Effector CD4-positive, alpha-beta T cell (primary cell): ENCODE results near the gene NHS.
"Not testable (repeated sequence)": the region's sequence is repeated elsewhere in the genome, so short reads cannot be mapped to it uniquely, and the experiment has no call there.

ENCODE experiments used
- DNase-seq: peaks from one replicate; pipeline ENCODE4 v3.0.0-alpha.2; 2020

The NHS gene

DNA sequence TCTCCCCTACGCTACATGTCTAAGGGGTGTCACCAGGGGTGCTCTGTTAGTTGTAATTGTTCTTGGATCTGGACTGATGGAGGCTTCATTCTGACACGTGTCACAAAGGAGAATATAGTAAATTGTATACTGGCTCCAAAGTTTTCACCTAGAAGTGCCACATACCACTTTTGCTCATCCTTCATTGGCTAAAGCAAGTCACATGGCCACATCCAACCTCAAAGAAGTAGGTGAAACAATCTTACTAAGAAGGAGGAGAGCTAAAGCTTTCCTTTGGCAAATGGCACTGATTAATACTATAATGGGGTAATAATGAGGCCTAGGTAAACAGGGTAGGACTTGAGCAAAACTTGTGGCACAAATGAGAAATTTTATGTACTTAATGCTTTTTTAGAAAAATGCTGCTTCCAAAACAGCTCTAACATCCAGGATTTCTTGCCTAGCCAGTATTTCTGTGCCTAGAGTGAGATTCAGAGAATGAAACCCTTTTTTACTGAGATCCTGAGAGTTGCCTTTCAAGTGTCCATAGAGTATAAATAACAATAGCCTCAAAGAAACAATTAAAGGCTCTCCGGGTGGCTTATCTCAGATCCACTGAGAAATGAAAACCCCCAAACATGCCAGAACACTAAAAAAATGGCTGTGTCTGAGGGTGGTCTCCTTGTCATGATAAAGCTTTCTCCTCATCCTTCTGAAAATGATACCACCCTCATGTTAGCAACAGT, 34.7 kb downstream of the NHS start:
- no peak for DNase-seq

DNA sequence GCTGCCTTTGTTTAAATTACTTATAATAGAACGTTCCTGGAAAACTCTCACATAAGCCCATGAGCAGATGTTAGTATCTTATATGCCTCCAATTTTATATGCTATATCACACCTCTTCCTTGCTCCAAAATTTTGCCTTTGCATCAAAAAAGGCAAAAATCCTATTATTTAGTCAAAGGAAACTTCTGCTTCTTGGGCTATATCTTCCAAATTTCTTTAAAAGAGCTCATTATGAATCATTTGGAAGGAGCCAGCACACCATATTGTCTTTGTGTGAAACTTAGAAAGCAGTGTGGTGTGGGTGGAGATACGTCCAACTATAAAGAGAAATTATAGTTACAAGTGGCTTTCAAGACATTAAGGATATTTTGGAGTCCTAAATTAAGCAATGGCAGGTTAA, 35.7 kb downstream of the NHS start:
- DNase-seq, result no peak

DNA sequence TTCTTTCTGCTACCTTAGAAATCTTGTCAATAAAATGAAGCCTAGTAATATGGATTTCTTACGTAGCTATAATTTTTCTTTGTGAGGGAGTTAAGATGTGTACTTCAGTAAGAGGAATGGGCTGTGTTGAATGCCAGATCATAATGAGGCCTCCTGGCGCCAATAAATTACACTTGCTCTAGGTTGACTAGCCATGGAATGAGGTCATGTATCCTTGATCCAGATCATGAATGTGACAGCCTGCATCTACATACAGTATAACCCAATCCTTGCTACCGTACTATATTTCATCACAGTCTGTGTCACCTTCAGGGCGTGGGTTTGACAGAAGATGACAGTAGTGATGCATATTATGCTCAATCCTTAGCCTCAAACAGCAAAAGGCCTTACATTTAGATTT, 36.2 kb downstream of the NHS start:
- no peak for DNase-seq

DNA sequence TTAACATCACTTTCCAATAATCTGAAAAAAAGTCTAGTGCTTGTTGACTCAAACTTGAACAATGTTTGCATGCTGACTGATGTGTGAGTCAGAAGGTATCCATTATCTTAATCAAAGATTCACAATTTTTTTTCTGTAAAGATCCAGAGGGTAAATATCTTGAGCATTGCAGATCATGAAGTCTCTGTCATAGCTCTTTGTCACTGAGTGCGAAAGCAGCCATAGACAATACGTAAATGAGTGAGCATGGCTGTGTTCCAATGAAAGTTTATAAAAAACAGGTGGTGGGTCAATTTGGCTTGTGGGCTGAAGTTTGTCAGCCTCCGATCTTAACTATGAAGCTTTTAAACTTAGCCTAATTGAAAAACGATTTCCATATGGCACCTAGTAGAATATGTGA, 37.7 kb downstream of the NHS start:
- DNase-seq, result no peak

DNA sequence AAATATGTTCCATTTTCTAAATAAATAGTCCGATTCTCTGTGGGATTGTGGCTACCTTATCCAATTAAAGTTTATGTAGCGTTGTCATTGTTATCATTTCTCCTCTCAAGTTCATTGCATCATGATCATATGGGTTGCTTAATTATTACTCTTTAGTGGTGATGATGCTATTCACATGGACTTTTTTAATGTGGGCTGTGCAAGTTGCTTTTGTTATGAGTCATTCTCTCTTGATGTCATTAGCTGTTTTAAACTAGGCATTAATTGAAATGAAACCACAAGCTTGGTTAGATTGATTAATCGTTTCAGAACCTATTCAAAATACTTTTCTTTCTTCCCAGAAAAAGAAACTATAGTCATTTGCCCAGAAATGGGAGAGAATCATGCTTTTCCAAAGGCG, 38.2 kb downstream of the NHS start:
- no peak for DNase-seq

DNA sequence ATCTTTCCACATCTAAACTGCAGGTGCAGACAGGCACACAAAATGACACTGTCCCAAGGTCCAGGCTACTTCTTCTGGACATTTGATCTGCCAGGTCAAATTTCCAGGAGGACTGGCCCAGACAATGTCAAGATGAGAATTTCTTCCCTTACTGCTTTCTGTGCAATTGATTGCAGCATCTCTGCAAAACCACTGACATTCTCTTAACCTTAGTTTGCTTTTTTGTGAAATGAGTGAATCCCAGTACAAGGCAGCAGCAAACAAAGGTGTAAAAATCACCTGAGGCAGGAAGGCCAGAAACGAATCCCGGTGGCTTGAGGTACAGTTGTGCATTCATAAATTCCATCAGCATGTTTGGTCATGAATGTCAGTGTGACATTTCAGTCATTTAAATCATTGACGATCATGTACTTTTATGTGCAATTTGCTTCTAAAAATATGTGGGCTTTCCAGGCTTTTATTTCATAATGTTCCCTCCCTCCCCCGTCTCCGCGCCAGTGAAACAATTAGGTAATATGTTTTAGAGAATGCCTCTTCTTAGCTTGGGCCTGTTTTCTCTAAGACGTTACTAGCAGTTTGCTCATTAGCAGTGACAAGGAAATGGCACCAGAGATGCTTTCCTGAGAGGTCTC, 39.1 kb downstream of the NHS start:
- DNase-seq, result no peak

DNA sequence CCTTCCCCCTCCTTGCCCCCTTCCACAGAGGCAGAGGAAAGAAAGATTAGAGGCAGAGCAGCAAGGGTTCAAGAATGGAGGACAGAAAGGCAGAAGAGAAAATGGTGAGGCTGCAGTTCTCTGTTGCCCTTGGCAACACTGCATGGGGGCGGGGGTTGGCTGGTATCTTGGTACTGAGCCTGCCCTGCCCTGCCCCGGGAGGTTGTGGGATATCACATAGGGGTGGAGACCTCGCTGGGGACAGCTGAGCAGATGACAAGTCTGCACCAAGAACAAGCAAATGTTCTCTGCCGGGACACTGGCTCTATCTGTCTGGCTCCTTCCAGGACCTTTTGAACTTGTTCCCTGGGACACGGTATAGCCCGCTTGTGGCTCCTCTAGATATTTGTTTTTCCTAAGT, 39.8 kb downstream of the NHS start:
- DNase-seq, result no peak

DNA sequence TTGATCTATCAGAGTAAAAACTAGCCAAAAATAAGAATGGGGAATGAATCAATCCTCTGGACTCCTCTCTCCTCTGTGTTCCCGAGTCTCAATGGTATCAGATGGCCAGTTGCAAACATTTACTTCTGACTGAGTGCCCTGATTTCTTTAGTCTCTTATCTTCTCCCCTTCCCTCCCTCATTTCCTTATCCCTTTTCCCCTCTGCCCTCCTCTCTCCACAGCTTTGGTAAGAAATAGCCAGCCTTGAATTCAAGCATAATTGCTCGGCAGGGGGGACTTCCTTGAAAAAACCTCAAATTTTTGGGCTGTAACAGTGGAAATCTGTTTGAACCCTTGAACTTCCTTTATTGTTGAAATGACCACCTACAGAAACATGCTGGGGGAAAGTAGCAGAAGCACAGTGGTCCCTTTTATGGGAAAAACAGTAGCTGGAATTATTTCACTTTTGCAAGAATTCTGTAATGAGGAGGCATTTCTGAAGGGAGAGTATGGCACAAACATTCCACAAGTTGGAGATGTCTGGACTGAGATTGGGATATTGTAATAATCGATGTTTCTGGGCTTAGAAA, 40.3 kb downstream of the NHS start:
- no peak for DNase-seq

DNA sequence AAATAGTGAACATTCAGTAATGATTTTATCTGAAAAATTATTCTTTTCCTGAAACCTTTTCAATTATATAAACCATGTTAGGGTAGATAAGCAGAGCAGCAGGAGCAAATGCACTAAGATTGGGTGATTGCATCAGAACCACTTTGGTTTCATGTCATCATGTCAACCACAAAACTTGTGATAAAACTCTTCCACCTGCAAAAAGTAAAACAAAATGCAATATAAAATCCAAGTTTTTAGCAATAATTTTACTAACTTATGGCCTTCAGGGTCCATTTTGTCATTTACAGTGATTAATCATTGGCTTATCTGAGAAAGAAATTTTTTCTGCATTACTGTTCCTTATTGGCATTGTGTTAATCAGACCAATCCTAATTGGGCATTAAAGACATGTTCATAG, 42.4 kb downstream of the NHS start:
- DNase-seq, result no peak

DNA sequence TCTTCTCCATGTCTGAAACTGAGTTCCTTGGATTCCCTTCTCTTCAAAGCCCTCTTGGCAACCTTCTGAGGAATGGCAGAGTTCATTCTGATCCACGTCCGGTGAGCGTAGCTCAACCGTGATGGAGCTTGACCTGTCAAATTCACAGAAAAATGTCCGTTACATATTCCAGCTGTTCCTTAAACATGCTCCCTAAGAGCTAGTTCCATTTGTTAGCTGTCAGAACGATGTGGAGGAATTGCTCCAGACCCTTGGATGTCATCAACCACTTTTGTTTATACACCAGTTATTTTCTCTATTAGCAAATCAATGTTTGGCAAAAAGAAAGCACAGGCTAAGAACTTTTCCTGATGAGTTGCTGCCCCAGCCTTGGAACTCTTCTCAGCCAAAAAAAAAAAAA, 50.1 kb downstream of the NHS start:
- no peak for DNase-seq

DNA sequence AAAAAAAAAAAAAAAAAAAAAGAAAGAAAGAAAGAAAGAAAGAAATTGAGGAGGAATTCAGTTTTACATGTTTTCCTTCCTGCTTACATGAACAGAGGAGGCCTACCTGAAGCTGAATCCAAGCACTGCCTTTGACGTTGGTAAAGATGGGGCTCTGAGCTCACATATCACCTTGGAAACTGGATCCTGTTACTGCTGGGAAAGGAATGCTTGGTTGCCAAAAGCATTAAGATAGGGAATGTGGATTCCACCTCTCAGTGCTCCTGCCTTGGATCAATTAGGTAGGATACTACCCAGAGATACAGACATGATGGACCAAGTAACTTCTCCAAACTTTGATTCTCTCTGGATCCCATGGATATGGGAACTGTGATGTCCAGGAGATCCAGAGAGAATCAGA, 50.6 kb downstream of the NHS start:
- DNase-seq, result no peak

DNA sequence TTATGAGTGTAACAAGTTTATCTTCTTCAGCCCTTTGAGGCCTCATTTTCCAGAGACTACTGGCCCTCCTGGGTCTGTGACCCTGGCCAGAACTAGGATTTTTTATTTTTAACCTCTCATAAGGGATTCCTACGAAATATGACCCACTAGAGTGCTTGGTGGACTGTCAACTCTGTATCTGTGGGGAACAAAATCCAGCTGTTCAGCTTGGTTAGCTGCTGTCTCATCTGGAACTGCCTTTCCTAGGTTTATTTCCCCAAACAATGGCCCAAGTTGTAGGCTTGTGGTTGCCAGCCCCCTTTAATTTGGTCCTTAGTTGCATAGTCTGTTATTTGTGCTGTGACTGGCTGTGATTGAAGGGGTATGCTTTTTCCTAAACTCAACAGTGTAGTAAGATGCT, 56.2 kb downstream of the NHS start:
- DNase-seq, result no peak

DNA sequence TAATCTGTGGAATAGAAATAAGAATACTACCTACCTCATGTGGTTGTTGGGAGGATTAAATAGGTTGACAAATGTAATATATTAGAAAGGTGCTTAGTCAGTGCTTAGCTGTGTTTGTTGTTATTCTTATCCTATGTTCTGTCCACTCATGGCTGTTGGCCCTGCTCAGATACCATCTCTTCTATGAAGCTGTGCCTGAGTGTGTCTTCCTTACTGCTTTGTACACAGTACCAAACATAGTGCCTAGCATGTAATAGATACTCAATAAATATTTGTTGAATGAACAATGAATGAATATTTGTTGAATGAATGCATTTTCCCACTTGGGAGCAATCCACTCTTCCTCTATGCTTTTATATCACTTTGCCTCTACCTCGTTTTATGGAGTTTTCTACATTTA, 57.2 kb downstream of the NHS start:
- no peak for DNase-seq

DNA sequence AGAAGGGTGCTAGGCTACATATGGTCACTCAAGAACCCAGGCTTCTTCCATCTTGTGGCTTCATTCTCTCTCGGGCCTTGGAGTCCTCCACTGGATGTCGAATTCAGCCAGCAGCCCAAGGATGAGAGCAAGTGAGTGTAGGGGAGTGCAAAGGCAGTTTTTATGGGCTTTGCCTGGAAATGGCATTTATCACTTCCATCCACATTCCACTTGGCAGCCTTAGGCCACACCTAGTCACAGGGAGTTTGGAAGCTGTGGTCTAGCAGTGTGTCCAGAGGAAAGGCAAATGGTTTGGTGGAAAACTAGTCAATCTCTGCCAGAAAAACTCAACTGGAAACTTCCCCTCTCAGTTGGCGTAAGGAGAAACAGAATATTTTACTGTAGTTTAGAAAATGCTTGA, 59.0 kb downstream of the NHS start:
- no peak for DNase-seq

DNA sequence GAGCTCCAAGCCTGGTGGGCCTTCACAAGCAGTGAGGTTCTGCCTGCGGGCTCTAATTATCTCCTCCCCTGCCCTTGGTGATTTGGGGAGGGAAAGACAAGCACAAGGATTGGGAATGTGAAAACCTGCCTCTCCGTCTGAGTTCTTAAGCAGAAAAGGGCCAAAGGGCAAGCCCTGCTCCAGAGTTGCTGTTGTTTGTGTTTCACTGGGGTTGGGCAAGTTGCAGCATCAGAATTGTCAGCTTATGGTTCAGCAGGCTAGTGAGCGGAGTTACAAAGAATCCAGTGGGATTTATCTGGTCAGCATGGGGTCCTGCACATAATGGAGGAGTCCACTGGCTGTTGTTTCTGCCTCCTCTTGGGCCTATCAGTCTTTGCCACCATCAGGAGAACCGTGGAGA, 60.5 kb downstream of the NHS start:
- no peak for DNase-seq

DNA sequence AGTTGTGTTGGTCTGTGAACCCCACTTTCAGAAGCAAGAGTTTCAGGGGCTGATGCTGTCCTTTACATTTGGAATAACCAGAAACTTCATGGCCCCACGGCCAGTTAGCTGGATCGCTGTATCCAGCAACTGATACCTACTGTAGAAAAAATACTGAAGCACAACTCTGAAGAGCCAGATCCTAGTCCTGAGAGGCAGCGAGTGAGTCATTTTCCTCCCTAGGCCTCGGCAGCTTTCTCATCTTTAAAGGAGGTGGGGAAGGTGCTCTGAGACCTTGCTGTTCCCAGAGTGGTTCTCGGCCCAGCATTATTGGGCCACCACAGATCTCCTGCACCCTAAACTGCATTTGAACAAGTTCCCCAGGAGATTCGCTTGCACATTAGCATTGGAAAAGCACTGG, 63.2 kb downstream of the NHS start:
- no peak for DNase-seq

DNA sequence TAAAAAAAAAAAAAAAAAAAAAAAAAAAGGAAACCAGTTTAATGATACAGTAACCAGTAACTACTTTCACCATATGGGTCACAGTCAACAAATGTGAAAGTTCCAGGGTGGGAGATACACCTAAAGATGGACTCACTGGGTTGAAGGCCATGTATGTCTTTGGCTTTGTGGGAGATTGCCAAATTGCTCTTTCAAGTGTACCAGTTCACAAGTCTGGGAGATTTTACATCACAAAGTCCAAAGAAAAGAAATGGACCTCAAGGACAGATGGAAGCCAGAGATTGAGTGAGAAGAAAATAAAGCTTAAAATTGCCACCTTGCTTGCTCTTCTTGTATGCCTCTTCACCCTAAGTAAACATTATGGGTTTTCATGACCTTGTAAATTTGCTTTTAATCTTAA, 65.3 kb downstream of the NHS start:
- no peak for DNase-seq

DNA sequence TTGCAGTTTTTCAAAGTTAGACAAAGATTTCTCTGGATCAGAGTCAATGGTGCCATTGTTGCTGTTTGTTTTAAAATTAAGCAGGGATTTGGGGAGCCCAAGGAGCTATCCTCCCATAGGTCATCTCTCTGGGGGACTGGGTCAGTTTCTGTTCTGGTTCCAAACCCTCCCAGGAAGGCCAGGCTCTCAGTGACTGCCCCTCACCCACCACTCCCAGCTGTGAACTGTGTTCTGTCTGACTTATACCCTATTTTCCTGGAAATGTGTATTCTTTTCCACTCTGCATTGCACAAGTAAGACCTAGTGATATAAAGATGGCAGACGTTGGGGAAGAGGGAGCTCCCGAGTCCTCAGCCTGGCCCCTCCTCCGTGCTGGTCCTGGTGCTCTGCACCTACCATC, 65.8 kb downstream of the NHS start:
- DNase-seq, result no peak

DNA sequence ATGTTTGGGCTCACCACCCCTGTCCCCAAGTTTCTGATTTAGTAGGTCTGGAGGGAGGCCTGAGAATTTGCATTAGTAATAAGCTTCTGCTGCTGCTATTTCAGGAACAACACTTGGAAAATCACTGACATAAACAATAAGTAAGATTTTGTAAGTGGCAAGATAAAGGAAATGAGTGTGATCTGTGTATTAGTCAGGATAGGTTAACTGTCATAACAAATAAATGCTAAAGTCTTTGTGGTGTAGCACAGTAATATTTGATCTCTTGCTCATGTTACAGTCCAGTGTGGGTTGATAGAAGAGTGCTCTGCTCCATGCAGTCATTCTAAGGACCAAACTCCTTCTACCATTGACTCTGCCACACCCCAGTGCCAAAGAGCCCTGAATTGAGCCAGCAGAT, 67.0 kb downstream of the NHS start:
- no peak for DNase-seq

DNA sequence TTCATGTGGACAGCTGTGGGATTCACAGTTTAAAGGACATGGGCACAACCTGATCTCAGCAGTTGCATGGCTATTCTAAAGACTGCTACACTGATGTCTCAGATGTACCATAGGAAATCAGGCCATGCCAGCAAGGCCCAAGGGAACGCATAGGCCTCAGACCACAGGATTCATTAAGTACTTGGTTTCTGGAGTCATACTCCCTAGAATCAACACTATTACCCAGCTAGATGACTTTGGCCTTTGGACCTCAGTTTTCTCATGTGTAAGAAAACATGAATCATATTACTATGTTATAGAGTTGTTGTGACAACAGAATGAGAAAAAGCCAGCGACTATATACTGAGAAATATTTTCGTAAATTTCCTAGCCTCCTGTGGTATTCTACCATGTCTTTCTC, 67.9 kb downstream of the NHS start:
- DNase-seq, result no peak

DNA sequence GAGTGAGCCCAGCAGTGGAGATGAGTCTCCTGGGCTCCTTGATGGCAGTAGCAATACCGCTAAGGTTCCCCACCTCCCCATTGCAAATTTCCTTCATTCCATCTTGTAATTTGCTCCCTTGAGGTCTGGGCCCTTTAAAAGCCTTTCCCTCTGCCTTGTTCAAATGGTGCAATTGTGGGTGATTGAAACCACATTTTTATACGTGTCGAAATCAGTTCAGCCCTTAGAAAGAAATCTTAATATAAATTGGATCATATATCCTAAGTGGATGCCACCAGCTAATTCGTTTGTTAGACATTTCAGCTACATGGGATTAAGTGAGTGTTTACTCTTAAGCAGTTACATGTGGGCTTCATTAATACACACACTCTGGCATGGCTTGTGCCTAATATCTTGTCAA, 68.6 kb downstream of the NHS start:
- DNase-seq, result no peak

DNA sequence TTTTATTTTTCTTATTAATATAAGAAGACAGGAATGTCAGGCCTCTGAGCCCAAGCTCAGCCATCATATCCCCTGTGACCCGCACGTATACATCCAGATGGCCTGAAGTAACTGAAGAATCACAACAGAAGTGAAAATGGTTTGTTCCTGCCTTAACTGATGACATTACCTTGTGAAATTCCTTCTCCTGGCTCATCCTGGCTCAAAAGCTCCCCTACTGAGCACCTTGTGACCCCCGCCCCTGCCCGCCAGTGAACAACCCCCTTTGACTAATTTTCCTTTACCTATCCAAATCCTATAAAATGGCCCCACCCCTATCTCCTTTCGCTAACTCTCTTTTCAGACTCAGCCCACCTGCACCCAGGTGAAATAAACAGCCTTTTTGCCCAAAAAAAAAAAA, 71.3 kb downstream of the NHS start:
- DNase-seq, result not testable (repeated sequence)

DNA sequence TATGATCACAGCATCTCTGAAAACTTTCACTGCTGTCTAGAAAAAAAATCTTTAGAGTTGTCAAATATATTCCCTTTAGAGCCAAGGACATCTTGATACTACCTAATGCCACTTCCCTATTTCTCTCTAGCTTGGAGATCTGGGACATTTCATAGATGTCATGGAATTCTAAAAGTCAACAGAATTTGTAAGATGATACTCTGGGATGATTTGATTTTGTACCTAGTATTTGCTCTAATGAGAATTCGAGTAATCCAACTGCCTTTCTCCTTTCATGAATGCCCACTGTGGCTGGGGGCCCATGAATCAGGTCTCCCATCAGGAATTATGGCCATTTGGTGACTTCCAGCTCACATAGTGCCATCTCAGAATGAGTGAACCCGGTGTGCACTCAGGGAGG, 73.2 kb downstream of the NHS start:
- DNase-seq, result no peak

DNA sequence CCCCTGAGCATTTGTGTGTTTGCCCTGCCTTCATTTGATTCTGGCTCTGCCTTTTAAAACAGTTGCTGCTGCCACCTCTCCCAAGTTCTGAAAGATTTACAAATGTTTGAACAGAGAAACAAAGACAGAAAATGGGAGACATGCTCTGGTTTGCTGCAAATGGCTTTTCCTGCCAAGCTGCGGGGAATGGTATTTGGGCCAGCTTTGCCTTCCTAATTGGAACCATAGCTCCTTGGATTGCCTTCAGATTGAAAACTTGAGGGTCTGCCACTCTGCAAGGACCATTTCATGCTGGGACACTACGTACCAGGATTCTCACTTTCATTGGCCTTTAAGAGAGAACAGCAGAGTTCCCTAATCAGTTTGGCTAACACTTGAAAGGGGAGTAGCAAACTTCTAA, 74.9 kb downstream of the NHS start:
- no peak for DNase-seq

DNA sequence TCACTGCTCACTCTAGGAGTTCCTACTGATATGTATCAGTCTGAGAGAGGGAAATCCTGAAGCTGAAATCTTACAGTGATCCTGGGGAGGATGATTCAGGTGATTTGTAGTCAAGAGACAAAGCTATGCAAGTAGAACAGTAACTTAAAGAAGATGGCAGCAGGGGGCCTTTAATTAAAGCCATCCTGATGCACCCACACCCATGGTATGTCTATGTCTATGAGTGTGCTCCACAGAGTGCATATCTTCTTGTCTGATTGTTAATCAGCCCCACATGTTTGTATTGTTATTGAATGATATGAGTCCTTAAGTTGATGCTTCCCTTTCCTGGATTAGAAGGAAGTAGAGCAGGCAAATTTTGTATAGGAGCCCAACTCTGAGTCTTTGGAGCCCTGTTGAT, 78.8 kb downstream of the NHS start:
- no peak for DNase-seq
